ENCODE measurements around the gene KLHL13.
"Not testable (repeated sequence)": the region's sequence is repeated elsewhere in the genome, so short reads cannot be mapped to it uniquely, and the experiment has no call there.

KLHL13 gene

DNA sequence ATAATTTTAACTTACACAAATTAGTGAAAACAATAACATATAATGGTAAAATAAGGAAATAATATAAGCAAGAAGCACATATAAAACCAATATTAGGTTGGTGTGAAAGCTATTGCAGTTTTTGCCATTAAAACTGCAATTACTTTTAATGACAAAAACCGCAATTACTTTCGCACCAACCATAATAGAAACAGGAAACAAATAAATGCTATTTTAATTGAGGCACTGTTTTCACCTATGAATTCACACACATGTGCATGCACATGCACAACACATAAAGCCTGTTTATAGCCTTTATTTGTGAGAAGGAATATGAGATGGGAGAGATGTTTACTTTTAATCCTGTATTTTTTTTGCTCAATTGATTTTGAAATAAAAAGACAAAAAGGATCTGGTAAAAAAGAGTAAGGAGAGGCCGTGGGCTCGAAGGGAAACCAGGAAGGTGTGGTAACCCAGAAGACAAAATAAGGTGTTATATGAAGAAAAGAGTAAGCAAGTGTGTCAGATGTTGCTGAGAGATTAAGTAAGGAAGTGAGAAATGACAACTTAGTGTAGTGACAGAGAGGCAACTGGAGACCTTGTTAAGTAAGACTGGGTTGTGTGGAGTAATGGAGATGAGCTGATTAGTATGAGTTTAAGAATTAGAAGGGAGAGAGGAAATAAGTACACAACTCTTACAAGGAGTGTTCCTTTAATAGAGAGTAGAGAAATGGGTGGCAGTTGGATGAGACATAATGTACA is 69.0 kb downstream of the KLHL13 start:
- peaks cover 11% of the 10 kb centered on the region for H3K9me3 Mint-ChIP-seq
- H3K36me3 Mint-ChIP-seq (ENCODE audit: low read depth) = no peaks in the 10 kb centered on the region
- H3K4me3 Mint-ChIP-seq = no peak overlapping the region
- H3K27me3 Mint-ChIP-seq = no peaks in the 10 kb centered on the region
- H3K27ac Mint-ChIP-seq = no peak overlapping the region
- intact Hi-C loops (cut with micrococcal nuclease) = no loop called here
- H3K4me1 Mint-ChIP-seq (ENCODE audit: low read depth) = no peaks in the 10 kb centered on the region

DNA sequence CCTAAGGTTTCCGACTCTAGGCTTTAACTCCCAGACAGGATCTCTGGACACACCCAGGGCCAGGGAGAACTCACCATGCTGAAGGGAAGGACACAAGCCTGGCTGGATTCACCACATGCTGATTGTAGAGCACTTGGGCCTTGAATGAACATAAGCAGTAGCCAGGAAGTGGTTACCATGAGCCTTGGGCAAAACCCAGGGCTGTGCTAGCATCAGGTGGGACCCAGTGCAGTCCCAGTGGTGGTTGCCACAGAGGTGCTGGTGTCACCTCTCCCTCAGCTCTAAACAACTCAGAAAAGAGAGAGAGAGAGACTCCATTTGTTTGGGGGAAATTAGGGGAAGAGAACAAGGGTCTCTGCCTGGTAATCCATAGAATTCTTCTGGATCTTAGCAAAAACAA is 77.0 kb downstream of the KLHL13 start:
- Mint-ChIP-seq H3K27ac (no peak overlapping the region), H3K36me3 (ENCODE audit: low read depth) (no peaks in the 10 kb centered on the region), H3K4me1 (ENCODE audit: low read depth) (no peaks in the 10 kb centered on the region), H3K9me3 (peaks cover 13% of the 10 kb centered on the region), H3K27me3 (no peaks in the 10 kb centered on the region), H3K4me3 (no peak overlapping the region)
- intact Hi-C loops (cut with micrococcal nuclease) = no loop called here

DNA sequence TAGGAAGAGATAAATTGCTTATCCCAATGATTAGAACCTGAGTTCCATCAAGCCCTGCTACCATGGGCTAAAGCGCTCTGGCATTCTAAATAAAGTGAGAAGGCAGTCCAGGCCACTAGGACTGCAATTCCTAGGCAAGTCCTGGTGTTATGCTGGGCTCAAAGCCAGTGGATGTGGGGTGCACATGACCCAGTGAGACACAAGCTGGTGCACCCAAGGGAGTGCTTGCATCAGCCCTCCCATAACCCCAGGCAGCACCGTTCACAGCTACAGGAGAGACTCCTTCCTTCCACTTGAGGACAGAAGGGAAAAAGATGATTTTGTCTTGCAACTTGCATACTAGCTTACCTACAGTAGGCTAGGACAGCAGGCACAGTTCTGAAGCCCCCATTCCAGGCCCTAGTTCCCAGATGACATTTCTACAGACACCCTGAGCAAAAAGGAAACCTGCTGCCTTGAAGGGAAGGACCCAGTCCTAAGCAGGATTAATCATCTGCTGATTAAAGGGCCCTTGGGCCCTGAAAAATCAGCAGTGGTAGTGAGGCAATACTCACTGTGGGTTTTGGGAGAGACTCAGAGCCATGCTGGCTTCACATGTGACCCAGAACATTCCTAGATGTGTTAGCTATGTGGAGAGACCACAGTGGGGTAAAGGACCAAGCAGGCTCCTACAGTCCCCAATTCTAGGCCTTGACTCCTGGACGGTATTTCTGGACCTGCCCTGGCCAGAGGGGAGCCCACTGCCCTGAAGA is 77.8 kb downstream of the KLHL13 start:
- Mint-ChIP-seq H3K27ac (no peak overlapping the region), H3K4me1 (ENCODE audit: low read depth) (no peaks in the 10 kb centered on the region), H3K27me3 (no peaks in the 10 kb centered on the region), H3K36me3 (ENCODE audit: low read depth) (no peaks in the 10 kb centered on the region), H3K9me3 (peaks cover 13% of the 10 kb centered on the region), H3K4me3 (no peak overlapping the region)
- intact Hi-C loops (cut with micrococcal nuclease) = no loop called here

- no peak overlapping the region for H3K27ac Mint-ChIP-seq
- no peak overlapping the region for H3K4me3 Mint-ChIP-seq
- no peaks in the 10 kb centered on the region for H3K9me3 Mint-ChIP-seq
- no peaks in the 10 kb centered on the region for H3K36me3 Mint-ChIP-seq (ENCODE audit: low read depth)
- no peaks in the 10 kb centered on the region for H3K4me1 Mint-ChIP-seq (ENCODE audit: low read depth)
- intact Hi-C loops (cut with micrococcal nuclease) = no loop called here
- no peaks in the 10 kb centered on the region for H3K27me3 Mint-ChIP-seq
These were observed 90.0 kb downstream of the KLHL13 start for GRCh38 chrX:118026631-118027030.

- Mint-ChIP-seq H3K4me3 (no peak overlapping the region), H3K4me1 (ENCODE audit: low read depth) (no peaks in the 10 kb centered on the region), H3K27ac (no peak overlapping the region), H3K9me3 (no peaks in the 10 kb centered on the region), H3K36me3 (ENCODE audit: low read depth) (no peaks in the 10 kb centered on the region), H3K27me3 (no peaks in the 10 kb centered on the region)
- intact Hi-C loops (cut with micrococcal nuclease) = no loop called here
These were observed 91.4 kb downstream of the KLHL13 start for GRCh38 chrX:118025226-118025625.

DNA sequence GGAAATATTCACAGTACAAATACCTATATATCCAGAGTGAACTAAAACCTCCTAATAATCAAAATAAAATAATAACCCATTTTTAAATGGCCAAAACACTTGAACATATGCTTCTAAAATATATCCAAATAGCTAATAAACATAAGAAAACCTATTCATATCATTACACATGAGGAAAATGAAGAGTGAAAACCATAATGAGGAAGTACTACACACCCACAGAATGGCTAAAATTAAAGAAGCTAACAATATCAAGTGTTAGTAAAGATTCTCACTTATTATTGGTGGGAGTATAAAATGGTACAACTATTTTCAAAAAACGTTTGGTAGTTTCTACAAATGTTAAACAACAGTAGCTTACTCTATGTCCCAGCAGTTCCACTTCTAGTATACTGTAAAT is 92.1 kb downstream of the KLHL13 start:
- Mint-ChIP-seq H3K4me3 (no peak overlapping the region), H3K27ac (no peak overlapping the region), H3K9me3 (no peaks in the 10 kb centered on the region), H3K4me1 (ENCODE audit: low read depth) (no peaks in the 10 kb centered on the region), H3K36me3 (ENCODE audit: low read depth) (no peaks in the 10 kb centered on the region), H3K27me3 (no peaks in the 10 kb centered on the region)
- intact Hi-C loops (cut with micrococcal nuclease) = no loop called here

DNA sequence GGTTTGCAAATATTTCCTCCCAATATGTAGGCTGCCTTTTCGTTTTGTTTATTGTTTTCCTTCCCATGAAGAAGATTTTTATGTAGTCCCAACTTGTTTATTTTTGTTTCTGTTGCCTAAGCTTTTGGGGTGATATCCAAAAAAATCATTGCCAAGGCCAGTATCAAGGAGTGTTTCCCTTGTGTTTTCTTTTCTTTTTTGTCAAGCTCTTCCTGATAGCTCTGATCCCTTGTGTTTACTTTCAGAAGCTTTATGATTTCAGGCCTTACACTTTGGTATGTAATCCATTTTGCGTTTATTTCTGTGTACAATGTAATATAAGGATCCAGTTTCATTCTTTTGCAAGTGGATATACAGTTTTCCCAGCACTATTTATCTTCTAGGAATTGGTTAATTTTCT is 93.9 kb downstream of the KLHL13 start:
- no peak overlapping the region for H3K4me3 Mint-ChIP-seq
- no peaks in the 10 kb centered on the region for H3K27me3 Mint-ChIP-seq
- H3K27ac Mint-ChIP-seq = no peak overlapping the region
- intact Hi-C loops (cut with micrococcal nuclease) = no loop called here
- H3K9me3 Mint-ChIP-seq = no peaks in the 10 kb centered on the region
- no peaks in the 10 kb centered on the region for H3K36me3 Mint-ChIP-seq (ENCODE audit: low read depth)
- H3K4me1 Mint-ChIP-seq (ENCODE audit: low read depth) = no peaks in the 10 kb centered on the region

DNA sequence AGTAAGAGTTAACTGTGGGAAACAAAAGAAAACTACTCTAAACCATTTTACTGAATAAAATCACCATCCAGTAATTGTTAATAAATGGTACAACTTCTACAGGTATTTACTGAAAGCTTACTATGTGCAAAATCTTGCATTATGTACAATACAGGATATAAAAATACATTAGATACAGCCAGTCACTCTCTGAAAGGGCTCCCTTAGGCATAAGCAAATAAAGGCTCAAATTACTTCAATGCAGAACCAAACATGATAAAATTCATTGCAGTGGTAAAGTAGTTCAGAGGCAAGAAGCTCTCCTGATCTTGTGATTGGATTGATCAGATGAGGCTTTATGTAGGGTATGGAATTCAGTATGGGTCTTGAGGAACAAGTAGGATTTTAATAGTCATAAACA is 100.2 kb downstream of the KLHL13 start:
- H3K4me1 Mint-ChIP-seq (ENCODE audit: low read depth) = no peaks in the 10 kb centered on the region
- H3K27me3 Mint-ChIP-seq = no peaks in the 10 kb centered on the region
- intact Hi-C loops (cut with micrococcal nuclease) = no loop called here
- H3K27ac Mint-ChIP-seq = no peak overlapping the region
- H3K4me3 Mint-ChIP-seq = no peak overlapping the region
- no peaks in the 10 kb centered on the region for H3K36me3 Mint-ChIP-seq (ENCODE audit: low read depth)
- no peaks in the 10 kb centered on the region for H3K9me3 Mint-ChIP-seq

DNA sequence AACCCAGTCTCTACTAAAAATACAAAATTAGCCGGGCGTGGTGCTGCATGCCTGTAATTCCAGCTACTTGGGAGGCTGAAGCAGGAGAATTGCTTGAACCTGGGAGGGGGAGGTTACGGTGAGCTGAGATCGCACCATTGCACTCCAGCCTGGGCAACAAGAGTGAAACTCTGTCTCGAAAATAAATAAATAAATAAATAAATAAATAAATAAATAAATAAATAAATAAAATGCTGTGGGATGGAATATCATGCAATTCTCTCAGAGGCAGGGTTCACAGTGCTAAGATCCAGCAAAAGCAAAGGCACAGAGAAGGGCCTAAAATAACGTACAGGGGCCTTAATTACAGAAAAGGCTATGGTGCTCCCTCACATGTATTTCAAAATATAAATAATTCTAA is 114.2 kb downstream of the KLHL13 start:
- H3K27me3 Mint-ChIP-seq; H3K9me3 Mint-ChIP-seq; H3K36me3 Mint-ChIP-seq (ENCODE audit: low read depth); intact Hi-C loops (cut with micrococcal nuclease); H3K4me1 Mint-ChIP-seq (ENCODE audit: low read depth); H3K4me3 Mint-ChIP-seq; H3K27ac Mint-ChIP-seq: not testable (repeated sequence)

GRCh38 chrX:118000518-118000917 is 116.1 kb downstream of the KLHL13 start:
- Mint-ChIP-seq H3K4me3 (no peak overlapping the region), H3K27ac (no peak overlapping the region), H3K4me1 (ENCODE audit: low read depth) (no peaks in the 10 kb centered on the region)

DNA sequence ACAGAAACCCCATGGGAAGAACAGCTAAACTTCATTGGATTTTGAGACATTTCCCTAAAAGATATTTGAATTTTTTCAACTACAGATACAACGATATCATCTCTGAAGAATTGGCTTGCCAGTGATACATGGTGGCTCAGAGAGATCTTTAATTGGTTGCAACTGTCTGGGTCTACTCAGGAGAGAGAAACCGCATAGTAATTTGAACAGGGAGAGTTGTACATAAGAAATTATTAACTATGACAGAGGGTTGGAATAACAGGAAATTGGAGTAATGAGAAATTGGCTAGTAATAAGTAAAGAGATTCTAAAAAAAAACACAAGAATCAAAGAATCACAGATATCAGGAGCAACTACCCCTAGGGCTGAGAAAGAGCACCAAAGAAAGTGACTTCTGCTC is 118.4 kb downstream of the KLHL13 start:
- no peak overlapping the region for H3K4me3 Mint-ChIP-seq
- no peaks in the 10 kb centered on the region for H3K36me3 Mint-ChIP-seq (ENCODE audit: low read depth)
- H3K4me1 Mint-ChIP-seq (ENCODE audit: low read depth) = no peaks in the 10 kb centered on the region
- H3K9me3 Mint-ChIP-seq = no peaks in the 10 kb centered on the region
- intact Hi-C loops (cut with micrococcal nuclease) = no loop called here
- no peak overlapping the region for H3K27ac Mint-ChIP-seq
- no peaks in the 10 kb centered on the region for H3K27me3 Mint-ChIP-seq

More at GRCh38 chrX:118000518-118000917, 116.1 kb downstream of the KLHL13 start:
- H3K9me3 Mint-ChIP-seq = no peaks in the 10 kb centered on the region
- H3K27me3 Mint-ChIP-seq = no peaks in the 10 kb centered on the region
- intact Hi-C loops (cut with micrococcal nuclease) = no loop called here
- no peaks in the 10 kb centered on the region for H3K36me3 Mint-ChIP-seq (ENCODE audit: low read depth)

GRCh38 chrX:117996918-117997480 is 119.6 kb downstream of the KLHL13 start:
- intact Hi-C loops (cut with micrococcal nuclease) = no loop called here
- Mint-ChIP-seq H3K4me3 (no peak overlapping the region), H3K4me1 (ENCODE audit: low read depth) (no peaks in the 10 kb centered on the region), H3K36me3 (ENCODE audit: low read depth) (no peaks in the 10 kb centered on the region), H3K27ac (no peak overlapping the region), H3K27me3 (no peaks in the 10 kb centered on the region), H3K9me3 (no peaks in the 10 kb centered on the region)

DNA sequence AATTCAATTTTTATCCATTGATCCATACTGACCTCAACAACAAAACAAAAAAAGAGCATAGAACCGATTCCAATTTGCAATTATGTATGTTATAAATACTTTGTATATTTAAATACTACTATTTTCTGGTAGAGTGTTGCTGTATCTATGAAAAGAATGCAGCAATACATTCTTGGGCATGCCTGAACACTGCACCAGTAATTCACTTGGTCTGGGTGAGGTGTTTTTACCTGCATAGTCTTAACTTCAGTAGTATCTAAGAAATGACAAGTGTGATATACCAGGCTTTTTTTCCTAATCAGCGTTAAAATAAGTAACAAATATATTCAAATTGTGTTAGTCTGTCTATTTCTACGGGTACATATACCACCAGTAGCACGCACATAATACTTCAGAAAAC is 120.2 kb downstream of the KLHL13 start:
- no peaks in the 10 kb centered on the region for H3K9me3 Mint-ChIP-seq
- no peaks in the 10 kb centered on the region for H3K27me3 Mint-ChIP-seq
- H3K36me3 Mint-ChIP-seq (ENCODE audit: low read depth) = no peaks in the 10 kb centered on the region
- no peaks in the 10 kb centered on the region for H3K4me1 Mint-ChIP-seq (ENCODE audit: low read depth)
- no peak overlapping the region for H3K4me3 Mint-ChIP-seq
- H3K27ac Mint-ChIP-seq = no peak overlapping the region
- intact Hi-C loops (cut with micrococcal nuclease) = no loop called here

GRCh38 chrX:117995378-117995777 is 121.2 kb downstream of the KLHL13 start:
- Mint-ChIP-seq H3K4me1 (ENCODE audit: low read depth) (no peaks in the 10 kb centered on the region), H3K27me3 (no peaks in the 10 kb centered on the region), H3K9me3 (no peaks in the 10 kb centered on the region), H3K4me3 (no peak overlapping the region), H3K36me3 (ENCODE audit: low read depth) (no peaks in the 10 kb centered on the region), H3K27ac (no peak overlapping the region)
- intact Hi-C loops (cut with micrococcal nuclease) = no loop called here
